Body of pancreas (tissue), 4 donors: ENCODE data around the gene HEATR3. TPM values are rescaled to one million over a fixed set of nuclear protein-coding genes. Genes with fewer than 3 reads are reported as not detected.

Experiments used
- ATAC-seq: fragments of 150-250 bp; one replicate; pipeline ENCODE4 v1.9.1; 2016
- DNase-seq, 4 donors: peaks; one replicate each; pipeline ENCODE4 v3.0.0-alpha.2; 2019
- H3K27ac ChIP-seq, 4 donors: fragments of 200-600 bp; sonication (generic); 1 replicate in 3 of 4; 2 replicates in 1 of 4; pipeline versions ENCODE4 v1.5.1 to v1.6.1; 2016 to 2019; ENCODE audit warnings: mild to moderate bottlenecking in 1 of 4, mixed read lengths in 1 of 4, moderate library complexity in 1 of 4
- H3K27me3 ChIP-seq, 2 donors: fragments of 200-600 bp; sonication (generic); one replicate each; pipeline ENCODE4 v1.6.0; 2016; ENCODE audit warnings: mild to moderate bottlenecking in 1 of 2
- H3K36me3 ChIP-seq, 2 donors: fragments of 200-600 bp; sonication (generic); replicated peaks in 1 of 2; 2 replicates each; pipeline ENCODE4 v1.5.1; 2016; ENCODE audit warnings: low read depth in 2 of 2; ENCODE audit not compliant: insufficient read depth in 1 of 2
- H3K4me1 ChIP-seq: fragments of 200-600 bp; sonication (generic); one replicate; pipeline ENCODE4 v1.6.0; 2016
- H3K4me3 ChIP-seq, 2 donors: fragments of 200-600 bp; sonication (generic); 1 replicate in 1 of 2; 2 replicates in 1 of 2; pipeline ENCODE4 v1.5.1; 2016 to 2019
- H3K9me3 ChIP-seq, 3 donors: fragments of 200-600 bp; sonication (generic); 1 replicate in 2 of 3; 2 replicates in 1 of 3; pipeline ENCODE4 v1.5.1; 2016
- CTCF ChIP-seq, 7 experiments: fragments of 450-650 bp in 4 of 7; fragments of 200-600 bp in 3 of 7; sonication (generic) in 3 of 7; IDR thresholded peaks; one replicate each; pipeline ENCODE4 v1.5.1; 2016 to 2019; ENCODE audit warnings: antibody characterized with exemption in 7 of 7
- POLR2A ChIP-seq, 3 donors: fragments of 450-650 bp; IDR thresholded peaks; one replicate each; pipeline ENCODE4 v1.6.1; 2016; ENCODE audit warnings: antibody characterized with exemption in 3 of 3, mild to moderate bottlenecking in 2 of 3
- WGBS, 2 donors: methylation state at CpG; one replicate each; pipeline ENCODE4 v1.1.5; 2017; 5-methylcytosine and 5-hydroxymethylcytosine counted together
- intact Hi-C: fragments of 100-400 bp; cut with DNase I; formaldehyde crosslinking; loops from one replicate; pipeline ENCODE4 v1.15.1; 2023
- total RNA-seq, 2 donors: library from RNA; depleted of rRNA; stranded (reverse); fragments of >200 nt; gene quantifications; one replicate each; pipeline ENCODE4 v1.1.0, GENCODE V29; 2016

HEATR3 gene
- total RNA-seq, 2 donors from 2014 or later, result 17.4 to 25.7 TPM

DNA sequence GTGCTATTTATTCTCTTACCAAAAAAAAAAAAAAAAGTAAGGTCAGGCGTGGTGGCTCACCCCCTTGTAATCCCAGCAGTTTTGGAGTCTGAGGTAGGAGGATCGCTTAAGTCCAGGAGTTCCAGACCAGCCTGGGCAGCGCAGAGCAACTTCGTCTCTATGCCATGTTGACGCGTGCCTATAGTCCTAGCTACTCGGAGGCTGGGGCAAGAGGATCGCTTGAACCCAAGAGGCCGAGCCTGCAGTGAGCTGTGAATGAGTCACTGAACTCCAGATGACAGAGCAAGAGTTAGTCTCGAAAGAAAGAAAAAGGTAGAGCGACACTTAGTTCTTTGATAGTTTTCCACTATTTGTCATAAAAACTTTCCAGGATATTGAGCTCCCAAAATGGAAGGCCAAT is 86.0 kb downstream of the HEATR3 start:
- TF ChIP-seq POLR2A (IDR thresholded peaks at IDR 0.05), result no peak
- TF ChIP-seq CTCF (IDR thresholded peaks at IDR 0.05), result no peak
- DNase-seq (no peak), ATAC-seq (no peak)
- Histone ChIP-seq H3K36me3 (no peaks in the 10 kb centered on the region), H3K27me3 (no peaks in the 10 kb centered on the region), H3K4me3 (no peak overlapping the region), H3K9me3 (no peaks in the 10 kb centered on the region), H3K4me1 (peaks cover 45% of the 10 kb centered on the region), H3K27ac (peak overlapping the region in 2 of 4 donors; percentile 96 to 98)
- intact Hi-C loops, result no loop called here
- 86% methylated on average over 11 of the region's 11 CpGs for WGBS, 2 donors

DNA sequence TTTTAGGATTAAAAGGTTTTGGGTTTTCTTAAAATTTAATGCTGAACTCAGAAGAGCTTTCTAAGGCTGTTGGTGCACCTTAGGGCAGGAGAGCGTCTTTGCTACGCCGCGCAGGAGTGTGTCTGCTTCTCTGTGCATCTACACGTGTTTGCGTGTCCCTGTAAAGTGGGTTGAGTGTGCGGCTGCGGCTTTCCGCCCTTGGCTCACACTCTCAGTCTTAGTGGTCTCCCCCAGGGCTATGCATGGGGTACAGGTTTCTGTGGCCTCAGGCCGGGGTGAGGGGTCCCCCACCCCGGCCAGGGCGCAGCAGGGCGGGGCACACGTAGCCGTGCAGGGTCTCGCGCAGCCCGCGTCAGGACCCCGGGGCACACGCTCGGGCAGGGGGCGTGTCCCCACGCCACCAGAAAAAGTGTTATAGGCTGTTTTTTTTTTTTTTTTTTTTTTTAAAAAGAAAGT is 86.6 kb downstream of the HEATR3 start:
- ATAC-seq, result peak; percentile 19
- peak overlapping the region; percentile 96 to 99 (median 98) for H3K27ac ChIP-seq
- intact Hi-C loops, result no loop called here

DNA sequence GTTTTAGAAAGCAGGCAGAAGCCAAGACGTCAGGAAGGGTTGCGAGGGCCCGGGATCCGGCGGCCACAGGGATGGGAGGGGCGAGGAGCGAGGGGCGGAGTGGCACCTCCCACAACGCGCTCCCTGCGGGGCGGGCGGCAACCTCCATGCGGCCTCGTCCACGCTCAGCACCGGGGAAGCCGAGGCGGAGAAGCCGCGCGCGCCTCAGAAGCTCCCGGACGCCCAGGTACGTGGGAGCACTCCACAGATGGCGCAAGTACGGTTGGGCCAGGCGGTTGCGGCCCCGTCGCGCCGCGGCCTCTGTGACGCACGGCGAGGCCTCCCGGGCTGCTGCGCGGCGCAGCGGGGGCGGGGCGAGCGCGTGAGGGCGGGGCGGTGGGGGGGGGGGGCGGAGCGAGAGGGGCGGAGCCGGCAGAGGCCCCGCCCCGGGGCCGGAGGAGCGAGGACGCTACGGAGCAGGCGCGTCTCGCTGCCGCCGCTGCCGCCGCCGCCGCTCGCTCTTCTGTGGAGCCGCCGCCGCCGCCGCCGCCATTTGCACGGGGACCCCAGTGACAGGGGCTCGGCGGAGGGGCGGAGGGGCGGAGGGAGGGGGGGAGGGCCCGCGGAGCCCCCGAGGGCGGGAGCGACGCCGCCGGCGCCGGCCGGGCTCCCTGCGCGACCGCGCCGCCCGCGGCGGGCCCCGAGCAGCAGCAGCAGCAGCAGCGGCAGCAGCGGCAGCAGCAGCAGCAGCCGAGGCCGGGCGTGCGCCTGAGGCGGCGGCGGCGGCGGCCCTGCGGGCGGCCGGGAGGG is 87.2 kb downstream of the HEATR3 start, which contains the start of gene TENT4B:
TENT4B (plus strand) TSS at position 500 of the 789 bp plus-strand sequence. CDS start 316 bp downstream, outside the sequence.
- Histone ChIP-seq H3K9me3 (no peaks in the 10 kb centered on the region), H3K27ac (peak within 1 kb of the TSS; percentile 96 to 99 (median 98)), H3K27me3 (no peaks in the 10 kb centered on the region), H3K36me3 (no peaks in the 10 kb centered on the region), H3K4me3 (peak within 1 kb of the TSS; percentile 50 to 90), H3K4me1 (peaks cover 33% of the 10 kb centered on the region)
- DNase-seq (peak; percentile 84 to 89 (median 88)), ATAC-seq (peak; percentile 89)
- peak in 2 of 7 experiments; percentile 8 to 24 for TF ChIP-seq CTCF (IDR thresholded peaks at IDR 0.05)
- TF ChIP-seq POLR2A (IDR thresholded peaks at IDR 0.05), result peak; percentile 84 to 87 (median 86)
- 1 to 3% methylated on average over 5 to 72 of the region's 114 CpGs for WGBS, 2 donors
- intact Hi-C loops, result no loop called here

More for the DNA sequence above, 86.6 kb downstream of the HEATR3 start:
- Histone ChIP-seq H3K4me3 (peak overlapping the region; percentile 50 to 74), H3K4me1 (peaks cover 39% of the 10 kb centered on the region), H3K27me3 (no peaks in the 10 kb centered on the region), H3K36me3 (no peaks in the 10 kb centered on the region), H3K9me3 (no peaks in the 10 kb centered on the region)
- WGBS, 2 donors, result 0 to 1% methylated on average over 11 to 24 of the region's 24 CpGs
- DNase-seq, result peak; percentile 40 to 48 (median 46)
- TF ChIP-seq CTCF (IDR thresholded peaks at IDR 0.05) (no peak), POLR2A (IDR thresholded peaks at IDR 0.05) (no peak)

DNA sequence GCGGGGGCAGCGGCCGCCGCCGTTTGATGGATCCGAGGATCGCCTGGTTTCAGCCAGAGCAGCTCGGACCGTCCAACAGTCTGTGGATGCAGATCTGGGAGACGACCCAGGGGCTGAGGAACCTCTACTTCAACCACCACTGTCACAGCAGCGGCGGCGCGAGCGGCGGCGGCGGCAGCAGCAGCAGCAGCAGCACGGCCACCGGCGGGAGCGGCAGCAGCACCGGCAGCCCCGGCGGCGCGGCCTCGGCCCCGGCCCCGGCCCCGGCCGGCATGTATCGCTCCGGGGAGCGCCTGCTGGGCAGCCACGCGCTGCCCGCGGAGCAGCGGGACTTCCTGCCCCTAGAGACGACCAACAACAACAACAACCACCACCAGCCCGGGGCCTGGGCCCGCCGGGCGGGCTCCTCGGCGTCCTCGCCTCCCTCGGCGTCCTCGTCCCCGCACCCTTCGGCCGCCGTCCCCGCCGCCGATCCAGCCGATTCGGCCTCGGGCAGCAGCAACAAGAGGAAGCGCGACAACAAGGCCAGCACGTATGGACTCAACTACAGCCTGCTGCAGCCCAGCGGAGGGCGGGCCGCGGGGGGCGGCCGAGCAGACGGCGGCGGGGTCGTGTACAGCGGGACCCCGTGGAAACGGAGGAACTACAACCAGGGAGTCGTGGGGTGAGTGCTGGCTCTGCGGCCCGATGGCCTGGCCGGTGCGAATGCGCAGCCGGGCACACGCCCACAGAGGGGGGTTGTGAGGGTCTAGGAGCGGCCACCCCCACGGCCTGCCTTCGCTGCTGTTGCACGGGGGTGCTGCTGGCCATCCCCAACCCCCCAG is 88.0 kb downstream of the HEATR3 start:
- intact Hi-C loops, result no loop called here
- peak overlapping the region; percentile 44 to 90 for H3K4me3 ChIP-seq
- H3K36me3 ChIP-seq, result no peaks in the 10 kb centered on the region
- TF ChIP-seq CTCF (IDR thresholded peaks at IDR 0.05), result peak in 1 of 7 experiments; percentile 4
- no peak for TF ChIP-seq POLR2A (IDR thresholded peaks at IDR 0.05)
- ATAC-seq (peak; percentile 2), DNase-seq (peak in 3 of 4 donors; percentile 27 to 35 (median 31))
- peaks cover 38% of the 10 kb centered on the region for H3K4me1 ChIP-seq
- no peaks in the 10 kb centered on the region for H3K27me3 ChIP-seq
- WGBS, 2 donors, result 2 to 3% methylated on average over 19 to 84 of the region's 89 CpGs
- H3K27ac ChIP-seq, result peak overlapping the region; percentile 64 to 99 (median 83)
- H3K9me3 ChIP-seq, result no peaks in the 10 kb centered on the region
